ENCODE data around the gene SMU1.

DNA sequence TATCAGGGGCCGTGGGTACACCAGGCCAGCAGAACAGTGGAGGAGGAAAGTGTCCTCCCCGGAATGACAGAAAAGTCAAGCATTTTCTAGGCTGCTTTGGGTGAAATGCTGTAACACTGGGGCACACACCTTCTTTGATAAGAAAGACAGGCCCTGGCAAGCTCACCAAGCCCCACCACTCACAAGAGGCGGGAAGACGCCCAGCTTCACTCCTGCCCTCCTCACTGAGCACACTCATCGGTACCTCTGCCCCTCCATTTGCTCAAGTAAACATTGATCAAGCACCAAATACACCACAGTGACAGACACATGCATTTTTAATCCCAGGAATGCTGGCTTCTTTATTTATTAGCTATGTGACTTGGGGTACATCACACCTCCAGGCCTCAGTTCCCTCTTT lies 47.6 kb upstream of the SMU1 start:
- TF ChIP-seq, protein P1, sequence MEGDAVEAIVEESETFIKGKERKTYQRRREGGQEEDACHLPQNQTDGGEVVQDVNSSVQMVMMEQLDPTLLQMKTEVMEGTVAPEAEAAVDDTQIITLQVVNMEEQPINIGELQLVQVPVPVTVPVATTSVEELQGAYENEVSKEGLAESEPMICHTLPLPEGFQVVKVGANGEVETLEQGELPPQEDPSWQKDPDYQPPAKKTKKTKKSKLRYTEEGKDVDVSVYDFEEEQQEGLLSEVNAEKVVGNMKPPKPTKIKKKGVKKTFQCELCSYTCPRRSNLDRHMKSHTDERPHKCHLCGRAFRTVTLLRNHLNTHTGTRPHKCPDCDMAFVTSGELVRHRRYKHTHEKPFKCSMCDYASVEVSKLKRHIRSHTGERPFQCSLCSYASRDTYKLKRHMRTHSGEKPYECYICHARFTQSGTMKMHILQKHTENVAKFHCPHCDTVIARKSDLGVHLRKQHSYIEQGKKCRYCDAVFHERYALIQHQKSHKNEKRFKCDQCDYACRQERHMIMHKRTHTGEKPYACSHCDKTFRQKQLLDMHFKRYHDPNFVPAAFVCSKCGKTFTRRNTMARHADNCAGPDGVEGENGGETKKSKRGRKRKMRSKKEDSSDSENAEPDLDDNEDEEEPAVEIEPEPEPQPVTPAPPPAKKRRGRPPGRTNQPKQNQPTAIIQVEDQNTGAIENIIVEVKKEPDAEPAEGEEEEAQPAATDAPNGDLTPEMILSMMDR (IDR thresholded peaks at IDR 0.05): no peak
- no peak for TF ChIP-seq POLR2A (IDR thresholded peaks at IDR 0.05)

All from adrenal gland (tissue), 5 donors.